Activated CD4-positive, alpha-beta memory T cell treated with anti-CD3 and anti-CD28 coated beads, Interleukin-2, amount 10 ng/mL, durations not matched to agents 7 days and 5 days (primary cell): ENCODE measurements around the gene ARHGAP8. TPM values are rescaled to one million over a fixed set of nuclear protein-coding genes. Genes with fewer than 3 reads are reported as not detected.

Experiments
- CTCF ChIA-PET: fragments of 350-600 bp; sonication (Branson Sonifier 250); formaldehyde crosslinking; loops from one replicate; lab custom pipeline; 2021; ENCODE audit warnings: antibody characterized with exemption, inconsistent platforms; lab: Charles Lee
- POLR2A ChIA-PET: fragments of 350-600 bp; sonication (Branson Sonifier 250); formaldehyde crosslinking; loops from one replicate; lab custom pipeline; 2021; ENCODE audit warnings: antibody characterized with exemption; lab: Charles Lee
- DNase-seq: peaks from one replicate; pipeline ENCODE4 v3.0.0-alpha.2; 2020
- H3K27ac Mint-ChIP-seq: one replicate; pipeline ENCODE4 v1.8.0; 2021; ENCODE audit warnings: mild to moderate bottlenecking, mixed read lengths
- H3K27me3 Mint-ChIP-seq: one replicate; pipeline ENCODE4 v1.8.0; 2021; ENCODE audit warnings: mixed read lengths
- H3K36me3 Mint-ChIP-seq: one replicate; pipeline ENCODE4 v1.8.0; 2021; ENCODE audit warnings: low read depth, mixed read lengths
- H3K4me1 Mint-ChIP-seq: one replicate; pipeline ENCODE4 v1.8.0; 2021; ENCODE audit warnings: mixed read lengths
- H3K4me3 Mint-ChIP-seq: one replicate; pipeline ENCODE4 v1.8.0; 2021; ENCODE audit warnings: mild to moderate bottlenecking, mixed read lengths
- H3K9me3 Mint-ChIP-seq: one replicate; pipeline ENCODE4 v1.8.0; 2021; ENCODE audit warnings: mixed read lengths
- total RNA-seq, 2 experiments: library from RNA; stranded (reverse); gene quantifications; one replicate each; pipeline ENCODE4 v1.2.3, GENCODE V29; 2021

The ARHGAP8 gene
- total RNA-seq, 2 experiments from 2014 or later = 0.70 to 0.78 TPM

GRCh38 chr22:44712962-44713361 is 39.4 kb upstream of the ARHGAP8 start:
- Mint-ChIP-seq H3K9me3 (no peaks in the 10 kb centered on the region), H3K4me1 (peaks cover 27% of the 10 kb centered on the region), H3K4me3 (no peak overlapping the region), H3K36me3 (no peaks in the 10 kb centered on the region), H3K27ac (no peak overlapping the region), H3K27me3 (no peaks in the 10 kb centered on the region)
- no peak for DNase-seq
- ChIA-PET CTCF (interaction anchor here (1.0 kb wide), 1 partner anchor 29 kb away, joined by 4 read pairs; no protein-coding TSS in a partner anchor), POLR2A (no interaction called here)

DNA sequence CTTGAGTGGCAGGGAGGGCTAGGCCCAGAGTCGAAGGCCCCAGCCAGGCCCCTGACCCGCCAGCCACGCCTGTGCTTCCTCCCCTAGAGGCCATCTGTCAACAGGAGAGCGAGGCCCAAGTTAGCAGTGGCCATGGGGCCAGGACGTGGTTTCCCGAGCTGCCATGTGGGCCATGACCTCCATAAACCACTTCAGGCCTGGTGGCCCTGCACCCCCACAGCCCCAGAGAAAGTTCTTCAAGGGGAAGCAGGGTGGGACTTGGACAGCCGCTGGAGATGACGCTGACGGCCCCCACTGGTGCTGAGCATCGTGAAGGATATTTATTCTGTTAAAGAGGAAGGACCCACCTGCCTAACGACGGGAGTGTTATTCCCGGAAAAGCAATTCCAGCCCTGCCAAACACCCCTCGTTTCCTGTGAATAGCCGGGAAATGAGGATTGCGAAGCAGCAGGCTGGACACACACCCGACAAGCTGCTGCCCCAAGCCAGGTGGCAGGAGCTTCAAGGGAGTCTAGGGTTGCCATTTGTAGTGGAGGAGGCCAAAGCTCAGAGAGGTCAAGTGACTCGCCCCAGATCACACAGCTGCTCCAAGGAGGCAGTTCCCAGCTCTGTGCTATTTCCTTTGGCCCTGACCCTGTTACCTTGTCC is 37.5 kb upstream of the ARHGAP8 start:
- H3K9me3 Mint-ChIP-seq = no peaks in the 10 kb centered on the region
- ChIA-PET POLR2A (interaction anchor here (1.3 kb wide), 1 partner anchor 8 kb away, joined by 3 read pairs; no protein-coding TSS in a partner anchor), CTCF (interaction anchor here (1.1 kb wide), 1 partner anchor 21 kb away, joined by 3 read pairs; no protein-coding TSS in a partner anchor)
- no peak overlapping the region for H3K4me3 Mint-ChIP-seq
- no peaks in the 10 kb centered on the region for H3K36me3 Mint-ChIP-seq
- H3K4me1 Mint-ChIP-seq = peaks cover 29% of the 10 kb centered on the region
- H3K27me3 Mint-ChIP-seq = no peaks in the 10 kb centered on the region
- no peak overlapping the region for H3K27ac Mint-ChIP-seq
- DNase-seq = no peak

GRCh38 chr22:44718418-44718817 is 34.0 kb upstream of the ARHGAP8 start:
- POLR2A ChIA-PET = interaction anchor here (0.8 kb wide), 1 partner anchor 9 kb away, joined by 3 read pairs; no protein-coding TSS in a partner anchor
- H3K4me3 Mint-ChIP-seq = no peak overlapping the region
- CTCF ChIA-PET = interaction anchor here (0.7 to 1.2 kb wide), 3 partner anchors 17 to 366 kb away, joined by 3 to 5 read pairs (median 3); no protein-coding TSS in a partner anchor
- no peaks in the 10 kb centered on the region for H3K9me3 Mint-ChIP-seq
- H3K27me3 Mint-ChIP-seq = no peaks in the 10 kb centered on the region
- no peak for DNase-seq
- H3K36me3 Mint-ChIP-seq = no peaks in the 10 kb centered on the region
- peak overlapping the region; percentile 40 for H3K27ac Mint-ChIP-seq
- peaks cover 9% of the 10 kb centered on the region for H3K4me1 Mint-ChIP-seq

DNA sequence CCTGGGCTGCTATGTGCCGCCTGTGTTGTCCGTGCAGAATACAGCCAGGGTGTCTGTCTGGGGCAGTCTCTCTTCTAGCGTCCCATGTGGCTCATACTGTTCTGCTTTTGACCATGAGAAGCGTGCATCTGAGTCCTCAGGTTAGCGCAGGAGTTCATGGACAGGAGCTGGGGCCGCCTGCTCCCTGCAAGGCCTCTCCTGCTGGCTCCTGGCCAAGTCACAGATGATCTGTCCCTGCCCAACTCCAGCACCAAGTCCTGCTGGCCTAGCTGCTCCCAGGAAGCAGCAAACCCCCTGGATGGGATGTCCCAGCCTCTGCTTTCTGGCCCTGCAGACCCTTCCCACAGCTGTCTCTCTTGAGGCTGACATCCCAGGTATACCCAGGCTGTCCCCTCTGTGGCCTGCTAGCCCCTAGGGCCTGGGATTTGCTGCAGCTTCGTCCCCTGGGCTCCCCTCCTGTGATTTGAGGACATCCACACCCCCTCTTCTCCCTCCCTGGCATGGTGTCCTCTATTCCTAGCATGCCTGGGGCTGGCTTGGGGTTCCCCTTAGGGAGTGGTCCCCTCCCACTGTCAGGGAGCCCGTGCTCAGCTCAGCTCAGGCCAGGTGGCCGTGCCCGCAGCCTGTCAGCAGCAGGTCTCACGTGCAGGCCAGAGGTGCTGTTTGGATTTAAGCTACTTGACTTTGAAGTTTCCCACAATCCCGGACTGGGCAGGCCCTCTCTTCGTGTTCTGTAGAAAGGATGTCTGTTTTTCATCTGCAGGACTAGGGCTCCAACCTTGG is 32.6 kb upstream of the ARHGAP8 start:
- peaks cover 9% of the 10 kb centered on the region for H3K4me1 Mint-ChIP-seq
- no peak overlapping the region for H3K4me3 Mint-ChIP-seq
- POLR2A ChIA-PET = no interaction called here
- H3K27me3 Mint-ChIP-seq = no peaks in the 10 kb centered on the region
- no peaks in the 10 kb centered on the region for H3K36me3 Mint-ChIP-seq
- no peaks in the 10 kb centered on the region for H3K9me3 Mint-ChIP-seq
- CTCF ChIA-PET = interaction anchor here (1.1 to 1.2 kb wide), 2 partner anchors 16 to 34 kb away, joined by 3 to 5 read pairs; no protein-coding TSS in a partner anchor
- H3K27ac Mint-ChIP-seq = no peak overlapping the region
- DNase-seq = no peak

DNA sequence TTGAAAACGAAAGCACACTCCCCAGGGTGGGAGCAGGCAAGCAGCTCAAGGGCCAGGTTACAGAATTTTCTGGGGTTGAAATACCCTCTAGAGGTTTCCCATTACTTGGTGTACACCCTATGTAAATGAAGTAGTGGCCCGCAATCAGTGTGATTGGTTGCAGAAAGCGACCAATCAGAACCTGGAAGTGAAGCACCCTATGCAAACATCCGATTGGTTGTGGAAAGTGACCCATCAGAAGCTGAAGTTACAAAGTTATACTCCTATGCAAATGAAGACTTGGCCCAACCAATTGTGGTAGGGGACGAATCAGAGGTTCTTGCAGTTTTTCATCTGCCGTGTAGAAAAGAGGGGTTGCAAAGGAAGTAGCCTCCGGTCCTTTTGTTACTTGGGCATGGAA is 31.2 kb upstream of the ARHGAP8 start:
- CTCF ChIA-PET = no interaction called here
- H3K9me3 Mint-ChIP-seq = no peaks in the 10 kb centered on the region
- no peak for DNase-seq
- H3K36me3 Mint-ChIP-seq = no peaks in the 10 kb centered on the region
- H3K27me3 Mint-ChIP-seq = no peaks in the 10 kb centered on the region
- no peak overlapping the region for H3K27ac Mint-ChIP-seq
- H3K4me1 Mint-ChIP-seq = peaks cover 9% of the 10 kb centered on the region
- no peak overlapping the region for H3K4me3 Mint-ChIP-seq
- POLR2A ChIA-PET = no interaction called here

- H3K27me3 Mint-ChIP-seq = no peaks in the 10 kb centered on the region
- POLR2A ChIA-PET = interaction anchor here (1.2 kb wide), 1 partner anchor 10 kb away, joined by 3 read pairs; no protein-coding TSS in a partner anchor
- peaks cover 9% of the 10 kb centered on the region for H3K4me1 Mint-ChIP-seq
- H3K9me3 Mint-ChIP-seq = no peaks in the 10 kb centered on the region
- H3K36me3 Mint-ChIP-seq = no peaks in the 10 kb centered on the region
- H3K4me3 Mint-ChIP-seq = no peak overlapping the region
- CTCF ChIA-PET = interaction anchor here (1.1 to 1.7 kb wide), 4 partner anchors 13 to 38 kb away, joined by 4 to 5 read pairs (median 4); no protein-coding TSS in a partner anchor
- no peak for DNase-seq
- no peak overlapping the region for H3K27ac Mint-ChIP-seq
Observed at GRCh38 chr22:44722611-44723010, 29.8 kb upstream of the ARHGAP8 start.

GRCh38 chr22:44723801-44724200 is 28.6 kb upstream of the ARHGAP8 start:
- no peaks in the 10 kb centered on the region for H3K9me3 Mint-ChIP-seq
- ChIA-PET CTCF (interaction anchor here (1.1 to 1.7 kb wide), 3 partner anchors 11 to 39 kb away, joined by 4 to 5 read pairs (median 4); no protein-coding TSS in a partner anchor), POLR2A (no interaction called here)
- no peak overlapping the region for H3K27ac Mint-ChIP-seq
- DNase-seq = no peak
- no peak overlapping the region for H3K4me3 Mint-ChIP-seq
- H3K36me3 Mint-ChIP-seq = no peaks in the 10 kb centered on the region
- H3K4me1 Mint-ChIP-seq = peaks cover 4% of the 10 kb centered on the region
- no peaks in the 10 kb centered on the region for H3K27me3 Mint-ChIP-seq

DNA sequence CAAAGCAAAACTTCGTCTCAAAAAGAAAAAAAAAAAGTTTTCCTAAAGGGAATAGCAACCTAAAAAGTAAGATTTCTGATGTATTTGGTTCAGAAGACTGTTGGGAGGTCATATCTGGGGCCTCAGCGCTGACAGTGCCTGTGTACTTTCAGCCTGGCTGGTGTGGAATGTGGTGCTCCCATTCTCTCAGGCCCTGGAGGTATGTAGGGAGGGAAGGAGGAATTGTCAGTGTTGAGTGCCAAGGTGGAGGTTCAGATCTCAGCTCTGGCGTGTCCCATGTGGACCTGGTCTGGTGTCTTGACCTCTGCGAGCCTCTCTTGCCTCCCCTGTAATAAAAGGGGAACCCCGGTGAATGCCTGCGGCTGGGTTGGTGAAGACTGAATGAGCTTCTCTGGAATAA is 28.0 kb upstream of the ARHGAP8 start:
- no peaks in the 10 kb centered on the region for H3K36me3 Mint-ChIP-seq
- ChIA-PET POLR2A (no interaction called here), CTCF (no interaction called here)
- no peak overlapping the region for H3K4me3 Mint-ChIP-seq
- no peaks in the 10 kb centered on the region for H3K27me3 Mint-ChIP-seq
- no peaks in the 10 kb centered on the region for H3K9me3 Mint-ChIP-seq
- peaks cover 2% of the 10 kb centered on the region for H3K4me1 Mint-ChIP-seq
- H3K27ac Mint-ChIP-seq = no peak overlapping the region
- no peak for DNase-seq

GRCh38 chr22:44724859-44725258 is 27.5 kb upstream of the ARHGAP8 start:
- Mint-ChIP-seq H3K9me3 (no peaks in the 10 kb centered on the region), H3K36me3 (no peaks in the 10 kb centered on the region), H3K4me1 (peaks cover 2% of the 10 kb centered on the region), H3K27ac (no peak overlapping the region), H3K4me3 (no peak overlapping the region), H3K27me3 (no peaks in the 10 kb centered on the region)
- DNase-seq = no peak
- ChIA-PET POLR2A (no interaction called here), CTCF (no interaction called here)

DNA sequence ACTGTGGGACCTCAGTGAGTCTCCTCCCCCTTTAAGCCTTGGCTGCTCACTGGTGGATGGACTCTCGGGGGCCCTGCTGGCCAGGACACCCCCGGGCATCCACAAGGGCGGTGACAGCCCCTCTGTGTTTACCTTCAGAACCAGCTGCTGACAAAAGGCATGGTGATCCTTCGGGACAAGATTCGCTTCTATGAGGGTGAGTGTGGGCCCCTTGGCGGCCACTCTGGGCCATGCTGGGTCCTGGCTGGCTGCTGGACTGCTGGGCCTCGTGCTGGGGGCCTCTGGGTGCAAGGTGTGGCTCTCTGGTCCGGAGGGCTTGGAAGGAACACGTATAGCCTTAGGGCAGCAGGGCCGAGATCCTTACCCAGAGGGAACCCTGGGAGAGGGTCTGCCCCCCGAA is 25.9 kb upstream of the ARHGAP8 start:
- no peak overlapping the region for H3K4me3 Mint-ChIP-seq
- H3K27ac Mint-ChIP-seq = no peak overlapping the region
- no peaks in the 10 kb centered on the region for H3K9me3 Mint-ChIP-seq
- ChIA-PET CTCF (no interaction called here), POLR2A (interaction anchor here (1.3 kb wide), 1 partner anchor 10 kb away, joined by 3 read pairs; no protein-coding TSS in a partner anchor)
- H3K27me3 Mint-ChIP-seq = no peaks in the 10 kb centered on the region
- no peak for DNase-seq
- H3K36me3 Mint-ChIP-seq = no peaks in the 10 kb centered on the region
- H3K4me1 Mint-ChIP-seq = peaks cover 2% of the 10 kb centered on the region

- H3K27me3 Mint-ChIP-seq = no peaks in the 10 kb centered on the region
- no peaks in the 10 kb centered on the region for H3K36me3 Mint-ChIP-seq
- H3K4me3 Mint-ChIP-seq = no peak overlapping the region
- no peaks in the 10 kb centered on the region for H3K9me3 Mint-ChIP-seq
- ChIA-PET POLR2A (interaction anchor here (1.3 kb wide), 1 partner anchor 11 kb away, joined by 3 read pairs; no protein-coding TSS in a partner anchor), CTCF (no interaction called here)
- no peak for DNase-seq
- H3K27ac Mint-ChIP-seq = no peak overlapping the region
- peaks cover 2% of the 10 kb centered on the region for H3K4me1 Mint-ChIP-seq
Observed at GRCh38 chr22:44727148-44727547, 25.2 kb upstream of the ARHGAP8 start.

GRCh38 chr22:44727709-44728108 is 24.7 kb upstream of the ARHGAP8 start:
- CTCF ChIA-PET = interaction anchor here (0.6 kb wide), 1 partner anchor 10 kb away, joined by 3 read pairs; no protein-coding TSS in a partner anchor
- Mint-ChIP-seq H3K4me1 (peaks cover 2% of the 10 kb centered on the region), H3K4me3 (no peak overlapping the region), H3K27me3 (no peaks in the 10 kb centered on the region), H3K36me3 (no peaks in the 10 kb centered on the region), H3K9me3 (peaks cover 2% of the 10 kb centered on the region), H3K27ac (no peak overlapping the region)
- POLR2A ChIA-PET = interaction anchor here (1.3 kb wide), 1 partner anchor 11 kb away, joined by 3 read pairs; no protein-coding TSS in a partner anchor
- DNase-seq = no peak
